Right lobe of liver (tissue), 6 donors: ENCODE results near the gene IFT74. TPM values are rescaled to one million over a fixed set of nuclear protein-coding genes. Genes with fewer than 3 reads are reported as not detected.

ENCODE experiments used
- ATAC-seq, 4 donors: fragments of 200-7000 bp; cut with Tn5 transposase; one replicate each; pipeline ENCODE4 v1.9.1; 2020; ENCODE audit warnings: mild to moderate bottlenecking in 4 of 4, moderate library complexity in 4 of 4
- DNase-seq, 3 donors: peaks; one replicate each; pipeline ENCODE4 v3.0.0-alpha.2; 2020
- H3K27ac ChIP-seq, 3 donors: fragments of 200-600 bp; one replicate each; pipeline ENCODE4 v1.8.0; 2022
- H3K27me3 ChIP-seq, 2 donors: fragments of 200-600 bp; one replicate each; pipeline ENCODE4 v1.8.0; 2022
- H3K36me3 ChIP-seq, 4 donors: fragments of 200-600 bp; sonication (generic) in 1 of 4; one replicate each; pipeline versions ENCODE4 v1.5.1 to v1.8.0; 2017 to 2022; ENCODE audit warnings: control low read depth in 1 of 4
- H3K4me1 ChIP-seq, 4 donors: fragments of 200-600 bp; sonication (generic) in 1 of 4; one replicate each; pipeline versions ENCODE4 v1.5.1 to v1.8.0; 2017 to 2022; ENCODE audit warnings: control low read depth in 1 of 4
- H3K4me3 ChIP-seq, 3 donors: fragments of 200-600 bp; one replicate each; pipeline ENCODE4 v1.8.0; 2022
- H3K9me3 ChIP-seq, 4 donors: fragments of 200-600 bp; sonication (generic) in 1 of 4; one replicate each; pipeline versions ENCODE4 v1.5.1 to v1.8.0; 2017 to 2022; ENCODE audit warnings: control low read depth in 1 of 4
- CTCF ChIP-seq, 4 donors: fragments of 200-600 bp in 3 of 4; fragments of 450-650 bp in 1 of 4; IDR thresholded peaks; one replicate each; pipeline versions ENCODE4 v1.5.1 to v1.8.0; 2016 to 2022; ENCODE audit warnings: antibody characterized with exemption in 4 of 4, mild to moderate bottlenecking in 2 of 4
- POLR2A ChIP-seq: fragments of 450-650 bp; IDR thresholded peaks from one replicate; pipeline ENCODE4 v1.6.1; 2017; ENCODE audit warnings: antibody characterized with exemption, mild to moderate bottlenecking
- WGBS: methylation state at CpG from one replicate; pipeline ENCODE4 v1.1.6; 2018; ENCODE audit warnings: low coverage, low lambda C conversion rate; ENCODE audit not compliant: insufficient coverage; ENCODE audit errors: missing lambda C conversion rate; 5-methylcytosine and 5-hydroxymethylcytosine counted together
- intact Hi-C, 2 donors: fragments of 100-400 bp; cut with DNase I; formaldehyde crosslinking; loops; one replicate each; pipeline versions ENCODE4 v1.11.2 to v1.14.1; 2022
- total RNA-seq, 6 experiments: library from RNA; depleted of rRNA in 2 of 6; stranded (reverse); fragments of >200 nt in 2 of 6; fragmentation: NEBNext Ultra II Directional in 3 of 6; extraction: Animal tissue kit (Norgen Biotek cat#: 25700) in 3 of 6; gene quantifications; one replicate each; pipeline versions ENCODE4 v1.1.0 to v1.2.4, GENCODE V29; 2016 to 2023
- donor health status: DM: no; HTN: yes; CAD: no.
- donor health status: DM: no; HTN: no; CAD: no.
- donor health status: DM: no; HTN: no; CAD: no.
- donor health status: DM: no; HTN: yes; CAD: no.
- donor health status: DM: no; HTN: yes; CAD: no.

IFT74 gene
- total RNA-seq, 6 experiments from 2014 or later: 6.2 to 10.2 (median 6.7) TPM

- Histone ChIP-seq H3K27ac (no peak overlapping the region), H3K36me3 (no peaks in the 10 kb centered on the region), H3K4me3 (no peak overlapping the region), H3K9me3 (no peaks in the 10 kb centered on the region), H3K4me1 (peaks cover 0 to 28% (median 0%) of the 10 kb centered on the region in 4 donors), H3K27me3 (no peaks in the 10 kb centered on the region)
- WGBS: 54% methylated on average over 3 of the region's 3 CpGs
- intact Hi-C loops: no loop called here
- DNase-seq (no peak), ATAC-seq (peak; percentile 52 to 84 (median 75))
- TF ChIP-seq CTCF (IDR thresholded peaks at IDR 0.05) (no peak), POLR2A (no peak)
Measured at GRCh38 chr9:27003426-27004077, 47.3 kb downstream of the IFT74 start.

GRCh38 chr9:27005491-27005890, 49.3 kb downstream of the IFT74 start, which contains the start of gene LRRC19:
LRRC19 (minus strand) TSS chr9:27005672; CDS start chr9:26999694, 5,978 bp downstream.
- Histone ChIP-seq H3K4me3 (peak within 1 kb of the TSS in 1 of 3 donors; percentile 33), H3K27ac (no peak within 1 kb of the TSS), H3K27me3 (no peaks in the 10 kb centered on the region), H3K4me1 (peaks cover 0 to 28% (median 0%) of the 10 kb centered on the region in 4 donors), H3K36me3 (no peaks in the 10 kb centered on the region), H3K9me3 (no peaks in the 10 kb centered on the region)
- WGBS: 32% methylated on average over 3 of the region's 3 CpGs
- DNase-seq (no peak), ATAC-seq (no peak)
- TF ChIP-seq CTCF (IDR thresholded peaks at IDR 0.05) (no peak), POLR2A (no peak)
- intact Hi-C loops: no loop called here

- DNase-seq (no peak), ATAC-seq (no peak)
- Histone ChIP-seq H3K9me3 (no peaks in the 10 kb centered on the region), H3K4me3 (no peak overlapping the region), H3K27ac (no peak overlapping the region), H3K36me3 (peaks cover 0 to 13% (median 0%) of the 10 kb centered on the region in 4 donors), H3K4me1 (no peaks in the 10 kb centered on the region), H3K27me3 (no peaks in the 10 kb centered on the region)
- intact Hi-C loops: no loop called here
- TF ChIP-seq CTCF (IDR thresholded peaks at IDR 0.05) (no peak), POLR2A (no peak)
Measured at GRCh38 chr9:27019589-27019988, 63.4 kb downstream of the IFT74 start.

- WGBS: 98% methylated on average over 5 of the region's 5 CpGs
- no peak overlapping the region for H3K27ac ChIP-seq
- no peak for TF ChIP-seq POLR2A
- no peak for DNase-seq
- ATAC-seq: no peak
- no peaks in the 10 kb centered on the region for H3K4me1 ChIP-seq
- H3K36me3 ChIP-seq: peaks cover 0 to 7% (median 0%) of the 10 kb centered on the region in 4 donors
- H3K9me3 ChIP-seq: no peaks in the 10 kb centered on the region
- H3K27me3 ChIP-seq: no peaks in the 10 kb centered on the region
- intact Hi-C loops: no loop called here
- no peak overlapping the region for H3K4me3 ChIP-seq
Measured at GRCh38 chr9:27022920-27023319, 66.7 kb downstream of the IFT74 start.

GRCh38 chr9:27029186-27029585, 73.0 kb downstream of the IFT74 start:
- 80% methylated on average over 7 of the region's 7 CpGs for WGBS
- H3K9me3 ChIP-seq: no peaks in the 10 kb centered on the region
- no peak for DNase-seq
- ATAC-seq: no peak
- TF ChIP-seq CTCF (IDR thresholded peaks at IDR 0.05): no peak
- no peak for TF ChIP-seq POLR2A
- intact Hi-C loops: no loop called here
- H3K36me3 ChIP-seq: no peaks in the 10 kb centered on the region
- no peak overlapping the region for H3K4me3 ChIP-seq
- no peaks in the 10 kb centered on the region for H3K27me3 ChIP-seq
- H3K27ac ChIP-seq: no peak overlapping the region
- H3K4me1 ChIP-seq: no peaks in the 10 kb centered on the region
